Neutrophil (primary cell): ENCODE data around the gene JMJD1C.

Source experiments
- H3K27ac ChIP-seq: fragments of 200-600 bp; sonication (generic); 2 replicates; pipeline ENCODE4 v1.5.1; 2016; ENCODE audit warnings: mild to moderate bottlenecking, moderate library complexity
- H3K27me3 ChIP-seq: fragments of 200-600 bp; sonication (generic); 2 replicates; pipeline ENCODE4 v1.6.0; 2016; ENCODE audit warnings: mild to moderate bottlenecking
- H3K36me3 ChIP-seq: fragments of 200-600 bp; sonication (generic); 2 replicates; pipeline ENCODE4 v1.5.1; 2017
- H3K4me1 ChIP-seq, 2 experiments: fragments of 200-600 bp in 1 of 2; sonication (generic) in 1 of 2; 1 replicate in 1 of 2; 2 replicates in 1 of 2; pipeline versions ENCODE4 v1.5.1 to v1.6.1; 2013 to 2016; ENCODE audit warnings: low read depth in 1 of 2, low read length in 1 of 2, mild to moderate bottlenecking in 1 of 2, moderate library complexity in 1 of 2; ENCODE audit not compliant: control insufficient read depth in 1 of 2, insufficient read depth in 1 of 2
- H3K4me3 ChIP-seq, 2 experiments: fragments of 200-600 bp in 1 of 2; sonication (generic) in 1 of 2; 1 replicate in 1 of 2; 2 replicates in 1 of 2; pipeline ENCODE4 v1.5.1; 2013 to 2016; ENCODE audit warnings: low read depth in 1 of 2, low read length in 1 of 2, mild to moderate bottlenecking in 1 of 2, moderate library complexity in 1 of 2
- H3K9me3 ChIP-seq: fragments of 200-600 bp; sonication (generic); 2 replicates; pipeline ENCODE4 v1.5.1; 2016
- TF ChIP-seq, protein P1 (sequence below): fragments of 200-600 bp; sonication (generic); IDR thresholded peaks from 2 replicates; pipeline ENCODE4 v1.5.1; 2016; ENCODE audit warnings: antibody characterized with exemption

Gene JMJD1C

GRCh38 chr10:63247771-63248170 is 218.0 kb downstream of the JMJD1C start:
- peaks cover 9% of the 10 kb centered on the region for H3K36me3 ChIP-seq
- no peak overlapping the region for H3K4me3 ChIP-seq
- H3K27me3 ChIP-seq, result no peaks in the 10 kb centered on the region
- TF ChIP-seq, protein P1, sequence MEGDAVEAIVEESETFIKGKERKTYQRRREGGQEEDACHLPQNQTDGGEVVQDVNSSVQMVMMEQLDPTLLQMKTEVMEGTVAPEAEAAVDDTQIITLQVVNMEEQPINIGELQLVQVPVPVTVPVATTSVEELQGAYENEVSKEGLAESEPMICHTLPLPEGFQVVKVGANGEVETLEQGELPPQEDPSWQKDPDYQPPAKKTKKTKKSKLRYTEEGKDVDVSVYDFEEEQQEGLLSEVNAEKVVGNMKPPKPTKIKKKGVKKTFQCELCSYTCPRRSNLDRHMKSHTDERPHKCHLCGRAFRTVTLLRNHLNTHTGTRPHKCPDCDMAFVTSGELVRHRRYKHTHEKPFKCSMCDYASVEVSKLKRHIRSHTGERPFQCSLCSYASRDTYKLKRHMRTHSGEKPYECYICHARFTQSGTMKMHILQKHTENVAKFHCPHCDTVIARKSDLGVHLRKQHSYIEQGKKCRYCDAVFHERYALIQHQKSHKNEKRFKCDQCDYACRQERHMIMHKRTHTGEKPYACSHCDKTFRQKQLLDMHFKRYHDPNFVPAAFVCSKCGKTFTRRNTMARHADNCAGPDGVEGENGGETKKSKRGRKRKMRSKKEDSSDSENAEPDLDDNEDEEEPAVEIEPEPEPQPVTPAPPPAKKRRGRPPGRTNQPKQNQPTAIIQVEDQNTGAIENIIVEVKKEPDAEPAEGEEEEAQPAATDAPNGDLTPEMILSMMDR, result no peak
- no peak overlapping the region for H3K27ac ChIP-seq
- H3K9me3 ChIP-seq, result no peaks in the 10 kb centered on the region
- peaks cover 17 to 49% of the 10 kb centered on the region in 2 experiments for H3K4me1 ChIP-seq

DNA sequence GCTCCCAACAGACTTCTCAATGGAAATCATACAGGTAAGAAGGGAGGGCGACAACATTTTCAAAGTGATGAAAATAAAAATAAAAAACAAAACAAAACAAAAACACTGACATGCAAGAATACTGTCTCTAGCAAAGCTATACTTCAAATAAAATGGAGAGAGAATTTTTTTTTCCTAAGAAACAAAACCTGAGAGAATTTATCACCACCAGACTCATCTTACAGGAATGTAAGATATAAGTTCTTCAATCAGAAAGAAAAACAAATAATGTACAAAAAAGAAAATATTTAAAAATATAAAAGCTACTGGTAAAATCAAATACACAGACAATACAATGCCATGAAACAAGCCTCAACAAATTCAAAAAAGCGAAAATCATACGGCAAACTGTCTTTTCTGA is 219.4 kb downstream of the JMJD1C start:
- peaks cover 31 to 49% of the 10 kb centered on the region in 2 experiments for H3K4me1 ChIP-seq
- TF ChIP-seq, protein P1, result no peak

DNA sequence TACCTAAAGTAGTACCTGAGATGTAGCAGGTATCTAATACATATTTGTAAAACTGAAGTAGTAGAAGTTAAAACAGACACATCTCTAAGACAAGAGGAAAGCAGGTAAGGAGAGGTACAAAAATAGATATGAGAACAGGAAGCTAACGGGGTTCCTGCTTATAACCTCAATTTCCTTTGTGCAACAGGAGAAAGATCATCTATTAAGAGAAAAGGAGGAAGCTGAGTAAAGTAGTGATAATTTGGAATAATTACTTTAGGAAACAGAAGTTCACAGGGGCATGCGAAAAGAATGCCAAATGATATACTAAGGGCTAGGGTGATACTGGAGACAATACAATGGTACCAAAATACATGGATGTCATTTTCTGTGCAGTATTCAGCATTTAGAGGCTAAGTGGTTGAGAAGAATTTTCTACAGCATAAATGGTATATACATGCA is 223.9 kb downstream of the JMJD1C start:
- Histone ChIP-seq H3K9me3 (no peaks in the 10 kb centered on the region), H3K4me3 (peak overlapping the region; percentile 46 to 57), H3K4me1 (peaks cover 76 to 90% of the 10 kb centered on the region in 2 experiments), H3K36me3 (no peaks in the 10 kb centered on the region), H3K27ac (peak overlapping the region; percentile 77), H3K27me3 (no peaks in the 10 kb centered on the region)
- TF ChIP-seq, protein P1, result no peak

More for the DNA sequence above, 219.4 kb downstream of the JMJD1C start:
- H3K27ac ChIP-seq, result no peak overlapping the region
- H3K4me3 ChIP-seq, result no peak overlapping the region
- H3K9me3 ChIP-seq, result no peaks in the 10 kb centered on the region
- H3K36me3 ChIP-seq, result peaks cover 9% of the 10 kb centered on the region
- no peaks in the 10 kb centered on the region for H3K27me3 ChIP-seq

- H3K4me1 ChIP-seq, result peaks cover 87 to 94% of the 10 kb centered on the region in 2 experiments
- H3K9me3 ChIP-seq, result no peaks in the 10 kb centered on the region
- H3K27ac ChIP-seq, result peak overlapping the region; percentile 77
- H3K36me3 ChIP-seq, result no peaks in the 10 kb centered on the region
- no peaks in the 10 kb centered on the region for H3K27me3 ChIP-seq
- H3K4me3 ChIP-seq, result peak overlapping the region in 1 of 2 experiments; percentile 57
- TF ChIP-seq, protein P1, result no peak
Measured at GRCh38 chr10:63240807-63241206, 225.0 kb downstream of the JMJD1C start.

- TF ChIP-seq, protein P1, result no peak
- no peaks in the 10 kb centered on the region for H3K9me3 ChIP-seq
- H3K36me3 ChIP-seq, result no peaks in the 10 kb centered on the region
- H3K27me3 ChIP-seq, result no peaks in the 10 kb centered on the region
- H3K27ac ChIP-seq, result peak overlapping the region; percentile 95
- H3K4me3 ChIP-seq, result no peak overlapping the region
- H3K4me1 ChIP-seq, result peaks cover 89 to 94% of the 10 kb centered on the region in 2 experiments
Measured at GRCh38 chr10:63238501-63238900, 227.3 kb downstream of the JMJD1C start.
